Natural killer cell treated with Interleukin-12 subunit alpha and Interleukin-12 subunit beta and Interleukin-15 and Interleukin-18, amount 100 ng/mL, for 72 hours (primary cell): ENCODE results near the gene PPP1R27. TPM values are rescaled to one million over a fixed set of nuclear protein-coding genes. Genes with fewer than 3 reads are reported as not detected.
A peak's percentile ranks its signal among the peaks of the same experiment; 100 is the strongest.

ENCODE experiments used
- ATAC-seq, 2 donors: fragments of 150-1000 bp; cut with Tn5 transposase in 1 of 2; sonication (Bioruptor Pico), chemical (Tn5 transposase) in 1 of 2; 2 replicates each; pipeline ENCODE4 v1.10.0; 2021
- DNase-seq: peaks from one replicate; pipeline ENCODE4 v3.0.0; 2022; ENCODE audit warnings: low spot score
- H3K27ac Mint-ChIP-seq, 2 donors: 1 replicate in 1 of 2; 2 replicates in 1 of 2; pipeline ENCODE4 v1.8.0; 2022; ENCODE audit warnings: mixed read lengths in 2 of 2, mild to moderate bottlenecking in 1 of 2, moderate library complexity in 1 of 2
- H3K27me3 Mint-ChIP-seq, 2 donors: 1 replicate in 1 of 2; 2 replicates in 1 of 2; pipeline ENCODE4 v1.8.0; 2022; ENCODE audit warnings: mixed read lengths in 2 of 2
- H3K36me3 Mint-ChIP-seq: one replicate; pipeline ENCODE4 v1.8.0; 2022; ENCODE audit warnings: mixed read lengths
- H3K4me1 Mint-ChIP-seq, 2 donors: 1 replicate in 1 of 2; 2 replicates in 1 of 2; pipeline ENCODE4 v1.8.0; 2022; ENCODE audit warnings: low read depth in 2 of 2, mixed read lengths in 2 of 2, mild to moderate bottlenecking in 1 of 2
- H3K4me3 Mint-ChIP-seq: one replicate; pipeline ENCODE4 v1.8.0; 2022; ENCODE audit warnings: mixed read lengths
- H3K9me3 Mint-ChIP-seq: 2 replicates; pipeline ENCODE4 v1.8.0; 2022; ENCODE audit warnings: mixed read lengths
- total RNA-seq, 2 donors: library from RNA; stranded (reverse); gene quantifications; one replicate each; pipeline ENCODE4 v1.2.3, GENCODE V29; 2022

The PPP1R27 gene
- total RNA-seq, 2 donors from 2014 or later: not detected

DNA sequence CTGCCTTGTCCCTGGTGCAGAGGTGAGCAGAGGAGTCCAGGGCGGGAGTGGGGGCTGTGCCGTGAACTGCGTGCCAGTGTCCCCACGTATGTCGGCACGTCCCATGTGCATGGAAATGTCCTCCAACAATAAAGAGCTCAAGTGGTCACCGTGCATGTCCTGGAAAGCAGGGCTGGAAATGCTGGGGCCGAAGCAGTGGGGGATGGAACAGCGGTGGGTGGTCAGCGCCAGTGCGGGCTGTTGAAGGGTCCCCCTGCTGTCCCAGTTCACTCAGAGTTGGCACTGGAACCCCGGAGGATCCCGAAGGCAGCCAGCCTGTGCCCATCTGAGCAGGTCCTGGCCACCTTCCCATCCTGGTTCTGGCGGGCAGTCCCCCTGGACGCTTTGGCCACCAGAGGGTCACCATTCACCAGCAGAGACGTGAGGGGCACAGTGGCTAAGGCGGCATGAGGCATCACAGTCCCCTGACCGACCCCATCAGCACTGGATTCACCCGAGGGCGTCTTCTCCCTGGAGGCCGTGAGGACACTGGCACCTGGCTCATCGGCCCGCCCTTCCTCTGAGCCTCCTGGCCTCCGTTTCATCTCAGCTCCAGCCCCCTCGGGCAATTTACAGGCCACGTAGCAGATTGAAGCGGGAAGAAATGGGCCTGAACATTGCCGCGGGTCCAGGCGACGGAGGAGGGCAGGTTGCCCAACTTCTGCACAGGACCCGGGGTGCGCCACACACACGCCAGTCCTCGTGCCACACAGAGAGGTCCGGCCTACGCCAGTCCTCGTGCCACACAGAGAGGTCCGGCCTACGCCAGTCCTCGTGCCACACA is 20.8 kb downstream of the PPP1R27 start:
- Mint-ChIP-seq H3K36me3 (no peaks in the 10 kb centered on the region), H3K9me3 (no peaks in the 10 kb centered on the region), H3K27me3 (peaks cover 8 to 17% of the 10 kb centered on the region in 2 donors), H3K4me3 (no peak overlapping the region), H3K27ac (no peak overlapping the region), H3K4me1 (no peaks in the 10 kb centered on the region)
- DNase-seq: no peak
- ATAC-seq: no peak

- no peaks in the 10 kb centered on the region for H3K4me1 Mint-ChIP-seq
- H3K9me3 Mint-ChIP-seq: no peaks in the 10 kb centered on the region
- H3K27ac Mint-ChIP-seq: no peak overlapping the region
- no peaks in the 10 kb centered on the region for H3K36me3 Mint-ChIP-seq
- H3K27me3 Mint-ChIP-seq: peaks cover 11 to 20% of the 10 kb centered on the region in 2 donors
- H3K4me3 Mint-ChIP-seq: no peak overlapping the region
- no peak for DNase-seq
- ATAC-seq: no peak
These were observed 21.5 kb downstream of the PPP1R27 start for GRCh38 chr17:81813371-81813684.

DNA sequence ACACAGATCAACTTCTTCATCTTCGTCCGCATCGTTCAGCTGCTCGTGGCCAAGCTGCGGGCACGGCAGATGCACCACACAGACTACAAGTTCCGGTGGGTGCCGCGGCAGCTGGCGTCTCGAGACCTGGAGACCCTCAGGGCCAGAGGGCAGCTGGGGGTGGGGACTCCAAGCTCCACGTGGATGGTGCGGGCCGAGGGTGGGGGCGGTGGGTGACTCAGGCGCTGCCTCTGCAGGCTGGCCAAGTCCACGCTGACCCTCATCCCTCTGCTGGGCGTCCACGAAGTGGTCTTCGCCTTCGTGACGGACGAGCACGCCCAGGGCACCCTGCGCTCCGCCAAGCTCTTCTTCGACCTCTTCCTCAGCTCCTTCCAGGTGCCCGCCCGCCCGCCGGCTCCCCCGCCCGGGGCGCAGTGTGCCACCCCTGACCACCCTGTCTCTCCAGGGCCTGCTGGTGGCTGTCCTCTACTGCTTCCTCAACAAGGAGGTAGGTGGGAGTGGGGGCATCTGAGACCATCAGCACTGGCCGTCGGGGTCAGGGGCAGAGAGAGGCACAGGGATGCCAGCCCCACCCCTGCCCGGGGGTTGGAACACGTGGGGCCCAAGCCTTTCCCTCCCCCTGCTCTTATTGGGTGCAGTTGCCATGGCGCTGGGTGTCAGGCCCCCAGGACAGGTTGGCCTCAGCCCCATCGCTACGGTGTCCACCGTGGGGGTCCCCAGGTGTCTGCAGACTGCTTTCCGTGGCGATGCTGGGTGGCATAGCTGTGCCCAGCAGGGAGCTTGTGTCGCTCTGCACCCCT is 22.1 kb downstream of the PPP1R27 start:
- ATAC-seq (no peak), DNase-seq (no peak)
- no peak overlapping the region for H3K4me3 Mint-ChIP-seq
- H3K27me3 Mint-ChIP-seq: peaks cover 11 to 19% of the 10 kb centered on the region in 2 donors
- no peak overlapping the region for H3K27ac Mint-ChIP-seq
- no peaks in the 10 kb centered on the region for H3K36me3 Mint-ChIP-seq
- no peaks in the 10 kb centered on the region for H3K9me3 Mint-ChIP-seq
- no peaks in the 10 kb centered on the region for H3K4me1 Mint-ChIP-seq

GRCh38 chr17:81811705-81812570 is 22.9 kb downstream of the PPP1R27 start:
- H3K4me1 Mint-ChIP-seq: no peaks in the 10 kb centered on the region
- ATAC-seq: no peak

DNA sequence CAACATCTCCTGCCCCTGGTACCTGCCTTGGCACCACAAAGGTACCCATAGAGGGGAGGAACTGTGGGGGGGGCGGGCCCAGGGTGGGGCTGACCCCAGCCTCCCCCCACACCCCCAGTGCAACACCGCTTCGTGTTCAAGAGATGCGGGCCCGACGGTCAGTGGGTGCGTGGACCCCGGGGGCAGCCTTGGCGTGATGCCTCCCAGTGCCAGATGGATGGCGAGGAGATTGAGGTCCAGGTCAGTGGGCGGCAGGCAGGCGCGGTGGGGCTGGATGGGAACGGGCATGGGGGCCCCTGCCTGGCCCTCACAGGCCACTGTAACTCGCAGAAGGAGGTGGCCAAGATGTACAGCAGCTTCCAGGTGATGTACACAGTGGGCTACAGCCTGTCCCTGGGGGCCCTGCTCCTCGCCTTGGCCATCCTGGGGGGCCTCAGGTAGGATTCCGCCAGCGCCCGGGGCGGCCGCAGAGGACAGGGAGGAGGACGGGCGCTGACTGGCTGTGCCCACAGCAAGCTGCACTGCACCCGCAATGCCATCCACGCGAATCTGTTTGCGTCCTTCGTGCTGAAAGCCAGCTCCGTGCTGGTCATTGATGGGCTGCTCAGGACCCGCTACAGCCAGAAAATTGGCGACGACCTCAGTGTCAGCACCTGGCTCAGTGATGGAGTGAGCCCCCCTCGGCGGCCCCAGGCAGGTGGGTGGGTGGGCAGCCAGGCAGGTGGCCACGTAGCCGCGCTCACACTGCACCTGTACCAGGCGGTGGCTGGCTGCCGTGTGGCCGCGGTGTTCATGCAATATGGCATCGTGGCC is 23.8 kb downstream of the PPP1R27 start:
- H3K27me3 Mint-ChIP-seq: peaks cover 10 to 11% of the 10 kb centered on the region in 2 donors
- H3K4me1 Mint-ChIP-seq: no peaks in the 10 kb centered on the region
- H3K27ac Mint-ChIP-seq: no peak overlapping the region
- no peak overlapping the region for H3K4me3 Mint-ChIP-seq
- no peaks in the 10 kb centered on the region for H3K9me3 Mint-ChIP-seq
- ATAC-seq (no peak), DNase-seq (no peak)
- no peaks in the 10 kb centered on the region for H3K36me3 Mint-ChIP-seq

More at GRCh38 chr17:81811705-81812570, 22.9 kb downstream of the PPP1R27 start:
- Mint-ChIP-seq H3K27ac (no peak overlapping the region), H3K36me3 (no peaks in the 10 kb centered on the region), H3K9me3 (no peaks in the 10 kb centered on the region), H3K27me3 (peaks cover 11 to 15% of the 10 kb centered on the region in 2 donors), H3K4me3 (no peak overlapping the region)
- no peak for DNase-seq

- no peaks in the 10 kb centered on the region for H3K9me3 Mint-ChIP-seq
- H3K27ac Mint-ChIP-seq: no peak overlapping the region
- ATAC-seq (no peak), DNase-seq (no peak)
- no peaks in the 10 kb centered on the region for H3K4me1 Mint-ChIP-seq
- peaks cover 9 to 11% of the 10 kb centered on the region in 2 donors for H3K27me3 Mint-ChIP-seq
- no peak overlapping the region for H3K4me3 Mint-ChIP-seq
- no peaks in the 10 kb centered on the region for H3K36me3 Mint-ChIP-seq
These were observed 24.4 kb downstream of the PPP1R27 start for GRCh38 chr17:81810476-81810875.

- ATAC-seq (no peak), DNase-seq (no peak)
- no peaks in the 10 kb centered on the region for H3K4me1 Mint-ChIP-seq
- no peak overlapping the region for H3K4me3 Mint-ChIP-seq
- H3K9me3 Mint-ChIP-seq: no peaks in the 10 kb centered on the region
- H3K27me3 Mint-ChIP-seq: peaks cover 9 to 11% of the 10 kb centered on the region in 2 donors
- peak overlapping the region in 1 of 2 donors; percentile 53 for H3K27ac Mint-ChIP-seq
- no peaks in the 10 kb centered on the region for H3K36me3 Mint-ChIP-seq
These were observed 25.3 kb downstream of the PPP1R27 start for GRCh38 chr17:81809556-81809998.

GRCh38 chr17:81808778-81809555 is 25.9 kb downstream of the PPP1R27 start:
- Mint-ChIP-seq H3K4me3 (no peak overlapping the region), H3K36me3 (no peaks in the 10 kb centered on the region), H3K4me1 (no peaks in the 10 kb centered on the region), H3K27me3 (peaks cover 9 to 11% of the 10 kb centered on the region in 2 donors), H3K27ac (no peak overlapping the region), H3K9me3 (no peaks in the 10 kb centered on the region)
- DNase-seq: no peak
- ATAC-seq: no peak

DNA sequence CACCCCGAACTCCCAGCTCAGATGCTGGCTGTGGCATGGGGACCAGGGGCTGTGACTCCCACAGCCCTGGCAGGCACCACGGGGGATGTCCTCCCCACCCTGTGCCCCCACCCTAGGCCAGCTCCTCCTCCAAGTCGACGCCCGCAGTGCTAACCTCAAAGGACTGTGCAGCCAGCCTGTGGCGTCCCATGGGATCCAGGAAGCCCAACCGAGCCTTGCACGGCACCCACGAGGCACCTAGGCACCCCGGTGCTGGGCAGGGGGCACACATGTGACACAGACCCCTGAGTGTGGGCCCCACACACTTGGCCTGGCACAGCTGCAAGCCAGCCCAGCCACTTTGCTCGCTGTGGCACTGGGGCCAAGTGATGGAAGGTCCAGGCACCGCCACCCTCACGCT is 27.0 kb downstream of the PPP1R27 start:
- H3K27ac Mint-ChIP-seq: no peak overlapping the region
- H3K9me3 Mint-ChIP-seq: no peaks in the 10 kb centered on the region
- H3K36me3 Mint-ChIP-seq: no peaks in the 10 kb centered on the region
- no peak overlapping the region for H3K4me3 Mint-ChIP-seq
- peaks cover 13% of the 10 kb centered on the region in 2 donors for H3K27me3 Mint-ChIP-seq
- ATAC-seq (no peak), DNase-seq (no peak)
- no peaks in the 10 kb centered on the region for H3K4me1 Mint-ChIP-seq

DNA sequence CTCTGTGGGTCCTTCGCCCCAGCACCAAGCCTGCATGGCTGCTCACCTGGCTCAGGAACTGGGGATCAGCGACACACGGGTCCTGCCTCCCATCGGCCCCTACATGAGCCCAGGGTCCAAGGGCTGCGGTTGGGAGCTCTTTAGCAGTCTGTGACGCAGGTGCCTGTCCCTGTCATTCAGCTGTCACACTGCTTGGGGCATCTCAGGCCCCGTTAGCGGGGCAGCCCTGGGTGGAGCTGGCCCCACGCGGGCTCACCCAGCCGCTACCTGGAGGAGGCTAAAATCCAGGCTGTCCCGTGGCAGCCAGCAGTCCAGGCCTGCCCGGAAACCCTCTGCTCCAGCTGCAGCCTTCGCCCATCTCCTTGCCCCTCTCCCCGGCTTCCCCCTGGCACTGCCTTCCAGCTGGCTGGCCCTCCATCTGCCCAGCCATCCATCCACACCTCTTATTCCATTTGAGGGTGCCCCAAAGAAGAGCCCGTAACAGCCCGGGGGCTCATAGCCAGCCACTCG is 27.6 kb downstream of the PPP1R27 start:
- H3K27me3 Mint-ChIP-seq: peaks cover 18 to 19% of the 10 kb centered on the region in 2 donors
- ATAC-seq: no peak
- H3K27ac Mint-ChIP-seq: no peak overlapping the region

GRCh38 chr17:81806461-81807209 is 28.2 kb downstream of the PPP1R27 start:
- Mint-ChIP-seq H3K9me3 (no peaks in the 10 kb centered on the region), H3K27me3 (peaks cover 25% of the 10 kb centered on the region in 2 donors), H3K27ac (no peak overlapping the region), H3K4me3 (no peak overlapping the region), H3K36me3 (no peaks in the 10 kb centered on the region), H3K4me1 (no peaks in the 10 kb centered on the region)
- DNase-seq (no peak), ATAC-seq (no peak)

More for the DNA sequence above, 27.6 kb downstream of the PPP1R27 start:
- H3K4me3 Mint-ChIP-seq: no peak overlapping the region
- no peaks in the 10 kb centered on the region for H3K9me3 Mint-ChIP-seq
- no peaks in the 10 kb centered on the region for H3K4me1 Mint-ChIP-seq
- DNase-seq: no peak
- no peaks in the 10 kb centered on the region for H3K36me3 Mint-ChIP-seq
